Breast epithelium (tissue), 4 donors: Measurements from ENCODE around the gene SLC15A3. TPM values are rescaled to one million over a fixed set of nuclear protein-coding genes. Genes with fewer than 3 reads are reported as not detected.

ENCODE experiments used
- DNase-seq, 2 donors: peaks; one replicate each; pipeline ENCODE4 v3.0.0-alpha.2; 2019; ENCODE audit warnings: low spot score in 2 of 2
- H3K27ac ChIP-seq, 2 donors: fragments of 200-600 bp; sonication (generic) in 1 of 2; one replicate each; pipeline ENCODE4 v1.5.1; 2016 to 2019; ENCODE audit warnings: mild to moderate bottlenecking in 1 of 2
- H3K27me3 ChIP-seq, 2 donors: fragments of 200-600 bp; sonication (generic) in 1 of 2; one replicate each; pipeline versions ENCODE4 v1.5.1 to v1.6.0; 2017 to 2019; ENCODE audit warnings: control low read depth in 1 of 2, mild to moderate bottlenecking in 1 of 2
- H3K36me3 ChIP-seq: fragments of 200-600 bp; one replicate; pipeline ENCODE4 v1.5.1; 2019
- H3K4me1 ChIP-seq, 2 donors: fragments of 200-600 bp; sonication (generic); one replicate each; pipeline ENCODE4 v1.5.1; 2016 to 2019; ENCODE audit warnings: control low read depth in 1 of 2
- H3K4me3 ChIP-seq, 3 donors: fragments of 200-600 bp; sonication (generic); 1 replicate in 2 of 3; 2 replicates in 1 of 3; pipeline ENCODE4 v1.5.1; 2016 to 2019; ENCODE audit warnings: mild to moderate bottlenecking in 3 of 3, moderate library complexity in 2 of 3
- H3K9me3 ChIP-seq, 2 donors: fragments of 200-600 bp; sonication (generic) in 1 of 2; one replicate each; pipeline ENCODE4 v1.5.1; 2016 to 2019; ENCODE audit warnings: control low read depth in 1 of 2
- CTCF ChIP-seq, 3 donors: fragments of 450-650 bp; IDR thresholded peaks; one replicate each; pipeline ENCODE4 v1.5.1; 2016 to 2017; ENCODE audit warnings: antibody characterized with exemption in 3 of 3, mild to moderate bottlenecking in 3 of 3, moderate library complexity in 3 of 3
- POLR2A ChIP-seq: fragments of 450-650 bp; IDR thresholded peaks from one replicate; pipeline ENCODE4 v1.6.1; 2016; ENCODE audit warnings: antibody characterized with exemption, mild to moderate bottlenecking, moderate library complexity
- POLR2AphosphoS5 ChIP-seq, 3 donors: sonication (generic); formaldehyde crosslinking; IDR thresholded peaks; one replicate each; pipeline ENCODE4 v1.6.1; 2017; ENCODE audit warnings: antibody characterized with exemption in 3 of 3
- intact Hi-C: fragments of 100-400 bp; cut with DNase I; formaldehyde crosslinking; loops from one replicate; pipeline ENCODE4 v1.15.1; 2023; ENCODE audit warnings: low total_unique reads
- total RNA-seq, 3 donors: library from RNA; depleted of rRNA; stranded (reverse); fragments of >200 nt; gene quantifications; one replicate each; pipeline ENCODE4 v1.1.0, GENCODE V29; 2016

The SLC15A3 gene
- total RNA-seq, 3 donors from 2014 or later: 8.8 to 23.2 (median 20.8) TPM

DNA sequence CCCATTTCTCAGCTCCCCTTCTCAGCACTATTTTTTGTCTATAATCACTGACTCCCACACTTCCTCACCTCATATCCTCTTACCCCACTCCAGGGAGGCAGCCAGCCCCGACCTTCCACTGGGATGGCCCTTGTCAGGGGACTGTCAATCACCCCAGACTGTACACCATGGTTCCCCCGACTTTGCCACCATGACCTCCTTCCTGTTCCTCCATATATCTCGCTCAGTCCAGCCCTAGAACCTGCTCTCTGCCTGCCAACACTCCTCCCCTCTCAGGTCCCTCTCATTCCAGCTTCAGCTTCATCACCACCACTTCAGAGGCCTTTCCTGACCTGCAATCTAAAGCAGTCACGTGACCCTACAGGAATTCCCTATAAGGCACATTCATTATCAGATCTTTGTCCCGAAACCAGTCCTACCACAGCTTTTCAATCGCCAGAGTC lies 62.1 kb downstream of the SLC15A3 start:
- H3K9me3 ChIP-seq: no peaks in the 10 kb centered on the region
- no peak overlapping the region for H3K27ac ChIP-seq
- intact Hi-C loops: no loop called here
- no peaks in the 10 kb centered on the region for H3K36me3 ChIP-seq
- TF ChIP-seq CTCF (IDR thresholded peaks at IDR 0.05) (no peak), POLR2A (no peak)
- DNase-seq: no peak
- H3K4me3 ChIP-seq: no peak overlapping the region
- no peaks in the 10 kb centered on the region for H3K4me1 ChIP-seq
- H3K27me3 ChIP-seq: no peaks in the 10 kb centered on the region

GRCh38 chr11:60887556-60887955 lies 64.4 kb downstream of the SLC15A3 start:
- no peak overlapping the region for H3K27ac ChIP-seq
- no peaks in the 10 kb centered on the region for H3K4me1 ChIP-seq
- H3K36me3 ChIP-seq: no peaks in the 10 kb centered on the region
- no peaks in the 10 kb centered on the region for H3K27me3 ChIP-seq
- H3K4me3 ChIP-seq: no peak overlapping the region
- TF ChIP-seq POLR2AphosphoS5 (IDR thresholded peaks at IDR 0.05): no peak
- peak in 2 of 3 donors; percentile 26 to 44 for TF ChIP-seq CTCF (IDR thresholded peaks at IDR 0.05)
- intact Hi-C loops: no loop called here
- H3K9me3 ChIP-seq: no peaks in the 10 kb centered on the region
- no peak for DNase-seq

Other genes with a start within 250 kb of the SLC15A3 start
- gene MS4A18, start 227.5 kb downstream of the SLC15A3 start, total RNA-seq: not detected
- not detected for gene MS4A15, start 195.3 kb downstream of the SLC15A3 start, total RNA-seq
- gene MS4A10, start 166.8 kb downstream of the SLC15A3 start, total RNA-seq: not detected
- 10 to 100 TPM; 17.8 to 22.9 (median 19.5) TPM for gene CCDC86, start 110.1 kb downstream of the SLC15A3 start, total RNA-seq
- gene PTGDR2, start 96.2 kb downstream of the SLC15A3 start, total RNA-seq: under 1 TPM in 2 of 3 donors, not detected in 1; 0.16 to 0.59 TPM
- under 1 TPM in 2 of 3 donors, not detected in 1; 0.32 to 0.73 TPM for gene ZP1, start 84.6 kb downstream of the SLC15A3 start, total RNA-seq
- 10 to 100 TPM; 56.0 to 82.7 (median 81.3) TPM for gene PRPF19, start 45.6 kb downstream of the SLC15A3 start, total RNA-seq
- gene TMEM109, start 38.0 kb downstream of the SLC15A3 start, total RNA-seq: 100 to 1,000 TPM in 1 of 3 donors, 10 to 100 TPM in 2; 77.6 to 112 (median 77.7) TPM
- gene TMEM132A, start 27.7 kb downstream of the SLC15A3 start, total RNA-seq: 10 to 100 TPM in 1 of 3 donors, 1 to 10 TPM in 2; 2.9 to 11.0 (median 8.5) TPM
- 1 to 10 TPM in 1 of 3 donors, under 1 TPM in 2; 0.80 to 1.9 (median 0.98) TPM for gene CD6, start 19.5 kb upstream of the SLC15A3 start, total RNA-seq
- gene CD5, start 150.3 kb upstream of the SLC15A3 start, total RNA-seq: 1 to 10 TPM in 1 of 3 donors, under 1 TPM in 2; 0.80 to 1.3 (median 0.88) TPM
- 10 to 100 TPM in 2 of 3 donors, 1 to 10 TPM in 1; 9.3 to 20.3 (median 17.1) TPM for gene VPS37C, start 209.2 kb upstream of the SLC15A3 start, total RNA-seq